Choroid plexus epithelial cell (primary cell): ENCODE measurements around the gene SPATA12.

Experiments used
- DNase-seq: peaks from one replicate; pipeline ENCODE4 v3.0.0-alpha.2; 2010; ENCODE audit warnings: low read depth
- H3K4me3 ChIP-seq: 2 replicates; pipeline ENCODE4 v1.5.1; 2011; ENCODE audit warnings: low read depth, mild to moderate bottlenecking, control low read depth, low read length, moderate library complexity
- CTCF ChIP-seq: conservative IDR thresholded peaks from 2 replicates; pipeline ENCODE4 v1.5.1; 2011; ENCODE audit warnings: low read depth, mild to moderate bottlenecking, control low read depth, inconsistent platforms, low read length, moderate library complexity

The SPATA12 gene

GRCh38 chr3:57019057-57019456 is 41.4 kb upstream of the SPATA12 start:
- DNase-seq: no peak
- TF ChIP-seq CTCF: no peak
- H3K4me3 ChIP-seq: no peak overlapping the region

- no peak for DNase-seq
- TF ChIP-seq CTCF: no peak
- no peak overlapping the region for H3K4me3 ChIP-seq
These were observed 35.2 kb upstream of the SPATA12 start for GRCh38 chr3:57025237-57025636.

- no peak overlapping the region for H3K4me3 ChIP-seq
- peak; percentile 82 for DNase-seq
- no peak for TF ChIP-seq CTCF
These were observed 33.5 kb upstream of the SPATA12 start for GRCh38 chr3:57026944-57027343.

- no peak for TF ChIP-seq CTCF
- DNase-seq: no peak
- no peak overlapping the region for H3K4me3 ChIP-seq
These were observed 31.1 kb upstream of the SPATA12 start for GRCh38 chr3:57029383-57029782.

GRCh38 chr3:57029924-57030323 is 30.5 kb upstream of the SPATA12 start:
- no peak for TF ChIP-seq CTCF
- no peak overlapping the region for H3K4me3 ChIP-seq
- DNase-seq: no peak

GRCh38 chr3:57030721-57031120 is 29.7 kb upstream of the SPATA12 start:
- H3K4me3 ChIP-seq: no peak overlapping the region
- no peak for TF ChIP-seq CTCF
- no peak for DNase-seq

GRCh38 chr3:57031631-57032541 is 28.6 kb upstream of the SPATA12 start:
- no peak for TF ChIP-seq CTCF
- H3K4me3 ChIP-seq: no peak overlapping the region
- DNase-seq: no peak
